AG04450 (cell line): ENCODE data around the gene XYLT2. TPM values are rescaled to one million over a fixed set of nuclear protein-coding genes. Genes with fewer than 3 reads are reported as not detected.

Experiments used
- CTCF ChIA-PET: fragments of 300-600, 350-600 bp; formaldehyde crosslinking; extraction: SDS; loops from one replicate; lab custom pipeline; 2022; ENCODE audit warnings: antibody characterized with exemption, inconsistent platforms; lab: Charles Lee
- POLR2A ChIA-PET: fragments of 350-600 bp; formaldehyde crosslinking; extraction: SDS; loops from one replicate; lab custom pipeline; 2021; ENCODE audit warnings: antibody characterized with exemption, inconsistent platforms; lab: Yijun Ruan, JAX
- DNase-seq: peaks from one replicate; pipeline ENCODE4 v3.0.0-alpha.2; 2011; ENCODE audit warnings: low read depth, low spot score
- H3K27ac ChIP-seq: one replicate; pipeline ENCODE4 v1.5.1; 2012; ENCODE audit warnings: low read depth, low read length, control low read depth
- H3K27me3 ChIP-seq: one replicate; pipeline ENCODE4 v1.6.0; 2012; ENCODE audit warnings: low read length; ENCODE audit not compliant: control insufficient read depth, insufficient read depth
- H3K4me3 ChIP-seq: 2 replicates; pipeline ENCODE4 v1.5.1; 2011; ENCODE audit warnings: mild to moderate bottlenecking, low read depth, low read length, control low read depth
- H3K9me3 ChIP-seq: 2 replicates; pipeline ENCODE4 v1.5.1; 2012; ENCODE audit warnings: low read length; ENCODE audit not compliant: control insufficient read depth, insufficient read depth
- CTCF ChIP-seq: IDR thresholded peaks from 2 replicates; pipeline ENCODE4 v1.5.1; 2011; ENCODE audit warnings: low read depth, low read length, control low read depth, inconsistent platforms
- polyA plus RNA-seq: library from polyadenylated mRNA; depleted of rRNA; stranded (reverse); fragments of >200 nt; gene quantifications from 2 replicates; pipeline ENCODE4 v1.2.3, GENCODE V29; 2011

XYLT2 gene
- polyA plus RNA-seq, 1 experiment = 13.5 TPM

GRCh38 chr17:50355701-50356341 lies 9.9 kb downstream of the XYLT2 start:
- no peak for DNase-seq
- CTCF ChIA-PET = no interaction called here
- POLR2A ChIA-PET = no interaction called here
- H3K9me3 ChIP-seq = no peaks in the 10 kb centered on the region; the same call in 1 of the 2 replicates
- H3K27me3 ChIP-seq = no peaks in the 10 kb centered on the region
- no peak overlapping the region for H3K4me3 ChIP-seq
- no peak overlapping the region for H3K27ac ChIP-seq
- no peak for TF ChIP-seq CTCF

- no peak for DNase-seq
- no peak for TF ChIP-seq CTCF
- Histone ChIP-seq H3K27ac (no peak overlapping the region), H3K27me3 (no peaks in the 10 kb centered on the region), H3K4me3 (no peak overlapping the region), H3K9me3 (no peaks in the 10 kb centered on the region; the same call in 1 of the 2 replicates)
- ChIA-PET CTCF (no interaction called here), POLR2A (no interaction called here)
These were observed 10.5 kb downstream of the XYLT2 start for GRCh38 chr17:50356418-50356817.

- H3K27me3 ChIP-seq = no peaks in the 10 kb centered on the region
- no peak overlapping the region for H3K27ac ChIP-seq
- ChIA-PET POLR2A (no interaction called here), CTCF (no interaction called here)
- TF ChIP-seq CTCF = no peak
- no peaks in the 10 kb centered on the region; the same call in 1 of the 2 replicates for H3K9me3 ChIP-seq
- H3K4me3 ChIP-seq = no peak overlapping the region
- DNase-seq = no peak
These were observed 11.1 kb downstream of the XYLT2 start for GRCh38 chr17:50356892-50357510.

GRCh38 chr17:50358177-50358576 lies 12.3 kb downstream of the XYLT2 start:
- Histone ChIP-seq H3K4me3 (no peak overlapping the region), H3K9me3 (no peaks in the 10 kb centered on the region; the same call in 1 of the 2 replicates), H3K27me3 (no peaks in the 10 kb centered on the region), H3K27ac (no peak overlapping the region)
- DNase-seq = no peak
- ChIA-PET POLR2A (no interaction called here), CTCF (no interaction called here)
- no peak for TF ChIP-seq CTCF

- Histone ChIP-seq H3K4me3 (no peak overlapping the region), H3K9me3 (no peaks in the 10 kb centered on the region; the same call in 1 of the 2 replicates), H3K27me3 (no peaks in the 10 kb centered on the region), H3K27ac (no peak overlapping the region)
- DNase-seq = no peak
- POLR2A ChIA-PET = interaction anchor here (0.7 to 1.1 kb wide), 2 partner anchors 13 to 159 kb away, joined by 3 to 10 read pairs; no protein-coding TSS in a partner anchor
- CTCF ChIA-PET = no interaction called here
- no peak for TF ChIP-seq CTCF
These were observed 13.2 kb downstream of the XYLT2 start for GRCh38 chr17:50359005-50359699.
